ENCODE measurements around the gene WDFY3. TPM values are rescaled to one million over a fixed set of nuclear protein-coding genes. Genes with fewer than 3 reads are reported as not detected.

WDFY3 gene
- total RNA-seq, 1 donor, result 18.1 TPM

DNA sequence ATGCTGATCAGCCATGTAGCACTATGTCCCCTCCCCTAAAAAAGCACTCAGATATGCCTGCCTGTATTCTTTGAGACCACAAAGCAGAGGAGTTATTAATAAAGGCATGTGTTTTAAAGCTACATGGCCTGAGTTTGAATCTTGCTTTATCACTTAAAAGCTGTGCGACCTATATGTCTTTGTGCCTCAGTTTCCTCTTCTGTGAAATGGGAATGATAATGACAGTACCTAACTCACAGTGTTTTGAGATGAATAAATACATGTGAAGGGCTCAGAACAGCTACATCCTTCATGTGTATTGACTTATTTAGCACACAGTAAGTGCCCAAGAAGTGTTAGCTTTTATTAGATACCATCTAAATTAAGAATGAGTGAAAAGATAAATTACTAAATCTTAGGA, 180.0 kb downstream of the WDFY3 start:
- Histone ChIP-seq H3K4me1 (ENCODE audit: insufficient read depth, low read length) (no peaks in the 10 kb centered on the region), H3K4me3 (ENCODE audit: low read length) (no peak overlapping the region), H3K9me3 (ENCODE audit: low read depth, low read length) (no peaks in the 10 kb centered on the region), H3K27me3 (ENCODE audit: insufficient read depth, low read length) (no peaks in the 10 kb centered on the region)

DNA sequence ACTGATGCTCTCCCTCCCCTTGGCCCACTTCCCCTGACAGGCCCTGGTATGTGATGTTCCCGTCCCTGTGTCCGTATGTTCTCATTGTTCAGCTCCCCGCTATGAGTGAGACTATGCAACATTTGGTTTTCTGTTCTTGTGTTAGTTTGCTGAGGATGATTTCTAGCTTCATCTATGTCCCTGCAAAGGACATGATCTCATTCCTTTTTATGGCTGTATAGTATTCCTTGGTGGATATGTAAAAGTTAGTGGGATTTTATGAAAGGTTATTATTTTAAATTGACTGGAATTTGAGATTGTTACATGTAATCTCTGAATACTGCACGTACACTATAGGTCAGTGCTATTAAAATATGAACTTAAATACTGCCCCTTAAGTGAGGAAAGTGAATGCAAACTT, 184.0 kb downstream of the WDFY3 start:
- Histone ChIP-seq H3K27me3 (ENCODE audit: insufficient read depth, low read length) (no peaks in the 10 kb centered on the region), H3K4me1 (ENCODE audit: insufficient read depth, low read length) (no peaks in the 10 kb centered on the region), H3K9me3 (ENCODE audit: low read depth, low read length) (no peaks in the 10 kb centered on the region), H3K4me3 (ENCODE audit: low read length) (no peak overlapping the region)

DNA sequence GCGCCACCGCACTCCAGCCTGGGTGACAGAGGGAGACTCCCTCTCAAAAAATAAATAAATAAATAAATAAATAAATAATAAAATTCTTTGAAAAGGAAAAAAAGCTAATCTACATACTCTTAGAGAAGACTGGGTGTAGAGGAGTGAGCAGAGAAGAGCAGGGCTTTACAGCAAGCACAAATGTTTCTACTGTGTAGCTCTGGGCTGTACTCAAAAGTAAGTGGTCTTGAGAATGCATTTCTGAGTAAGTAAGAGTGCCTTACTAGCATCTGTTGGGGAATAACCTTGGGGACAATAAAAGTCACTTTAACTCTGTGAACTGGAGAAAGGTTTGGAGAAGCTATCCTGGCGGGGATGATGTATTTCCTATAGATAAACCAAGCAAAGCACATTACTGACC, 185.8 kb downstream of the WDFY3 start:
- Histone ChIP-seq H3K27me3 (ENCODE audit: insufficient read depth, low read length) (no peaks in the 10 kb centered on the region), H3K4me3 (ENCODE audit: low read length) (no peak overlapping the region), H3K9me3 (ENCODE audit: low read depth, low read length) (no peaks in the 10 kb centered on the region), H3K4me1 (ENCODE audit: insufficient read depth, low read length) (no peaks in the 10 kb centered on the region)

DNA sequence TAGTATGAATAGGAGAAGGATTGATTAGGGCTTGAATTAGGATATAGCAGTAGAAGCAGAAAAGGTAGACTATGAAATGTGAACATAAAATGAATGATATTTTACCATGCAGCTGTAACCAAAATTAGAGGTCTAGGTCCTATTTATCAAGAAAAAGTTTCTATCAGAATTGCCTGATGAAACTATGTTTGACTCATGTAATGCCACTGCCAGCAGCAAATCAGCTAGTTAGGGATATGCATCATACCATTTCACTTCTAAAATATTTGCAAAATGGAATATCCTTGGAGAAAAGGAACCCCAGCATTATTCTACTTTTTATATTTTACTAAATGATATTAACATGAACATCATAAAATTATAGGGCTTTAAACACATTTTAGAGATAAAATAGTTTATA, 188.4 kb downstream of the WDFY3 start:
- no peaks in the 10 kb centered on the region for H3K27me3 ChIP-seq (ENCODE audit: insufficient read depth, low read length)
- no peak overlapping the region for H3K4me3 ChIP-seq (ENCODE audit: low read length)
- no peaks in the 10 kb centered on the region for H3K4me1 ChIP-seq (ENCODE audit: insufficient read depth, low read length)
- H3K9me3 ChIP-seq (ENCODE audit: low read depth, low read length), result no peaks in the 10 kb centered on the region

DNA sequence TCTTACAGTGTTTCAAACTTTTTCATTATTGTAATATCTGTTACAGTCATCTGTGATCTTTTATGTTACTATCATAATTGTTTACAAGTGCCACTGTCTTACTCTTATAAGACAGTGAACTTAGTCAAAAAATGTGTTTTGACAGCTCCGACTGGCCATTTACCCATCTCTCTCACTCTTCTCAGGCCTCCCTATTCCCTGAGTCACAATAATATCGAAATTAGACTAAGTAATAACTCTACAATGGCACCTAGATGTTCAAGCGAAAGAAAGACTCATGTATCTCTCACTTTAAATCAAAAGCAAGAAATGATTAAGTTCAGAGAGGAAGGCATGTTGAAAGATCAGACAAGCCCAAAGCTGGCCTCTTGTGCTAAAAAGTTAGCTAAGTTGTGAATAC, 199.3 kb downstream of the WDFY3 start:
- no peak overlapping the region for H3K4me3 ChIP-seq (ENCODE audit: low read length)
- H3K9me3 ChIP-seq (ENCODE audit: low read depth, low read length), result no peaks in the 10 kb centered on the region
- no peaks in the 10 kb centered on the region for H3K4me1 ChIP-seq (ENCODE audit: insufficient read depth, low read length)
- no peaks in the 10 kb centered on the region for H3K27me3 ChIP-seq (ENCODE audit: insufficient read depth, low read length)

DNA sequence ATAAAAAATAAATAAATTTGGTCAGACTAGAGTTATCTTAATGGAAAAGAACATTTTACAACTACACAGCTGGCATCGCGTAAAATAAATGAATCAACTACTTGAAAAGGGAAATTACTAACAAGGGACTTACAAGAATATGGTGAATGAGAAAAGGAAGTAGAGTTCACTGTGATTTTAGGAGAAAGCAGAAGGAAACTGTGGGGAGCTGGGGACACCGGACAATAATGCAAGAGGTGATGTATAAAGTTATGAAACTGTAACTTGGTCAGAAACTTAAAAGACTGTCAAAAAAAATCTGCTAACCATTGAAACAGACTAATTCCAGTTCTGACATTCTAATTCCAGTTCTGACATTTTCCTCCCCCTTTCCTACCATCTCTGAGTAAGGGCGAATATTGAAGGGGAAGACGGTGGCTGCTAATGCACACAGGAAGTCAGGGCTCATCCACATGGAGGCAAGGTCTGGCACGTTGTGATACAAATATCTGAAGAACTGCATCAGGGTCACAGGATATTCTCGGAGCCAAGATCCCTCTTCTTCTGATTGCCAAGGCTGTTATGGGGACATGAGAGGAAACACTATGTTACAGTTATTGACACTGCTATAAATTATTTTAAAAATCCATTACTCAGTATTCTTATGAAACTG, 213.0 kb downstream of the WDFY3 start:
- Histone ChIP-seq H3K27me3 (ENCODE audit: insufficient read depth, low read length) (no peaks in the 10 kb centered on the region), H3K4me1 (ENCODE audit: insufficient read depth, low read length) (peaks cover 7% of the 10 kb centered on the region), H3K9me3 (ENCODE audit: low read depth, low read length) (no peaks in the 10 kb centered on the region), H3K4me3 (ENCODE audit: low read length) (no peak overlapping the region)

DNA sequence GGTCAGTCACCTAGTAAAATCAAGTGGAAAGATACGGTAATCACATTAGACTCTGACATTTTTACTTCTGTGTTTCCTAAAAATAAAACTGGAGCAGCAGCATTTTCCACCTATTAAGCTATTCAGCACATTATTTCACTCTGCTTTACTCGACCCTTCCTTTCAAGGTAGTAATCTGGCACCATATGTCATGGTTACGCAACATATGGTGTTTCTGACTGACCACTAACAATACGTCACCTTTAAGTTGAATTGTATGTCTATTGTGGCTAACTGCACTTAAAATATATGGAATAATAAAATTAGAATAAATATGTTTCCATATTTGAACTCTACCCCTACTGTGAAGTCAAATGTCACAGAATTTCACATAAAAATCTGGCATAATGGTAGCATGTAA, 214.8 kb downstream of the WDFY3 start:
- Histone ChIP-seq H3K4me1 (ENCODE audit: insufficient read depth, low read length) (peaks cover 7% of the 10 kb centered on the region), H3K9me3 (ENCODE audit: low read depth, low read length) (no peaks in the 10 kb centered on the region), H3K27me3 (ENCODE audit: insufficient read depth, low read length) (no peaks in the 10 kb centered on the region), H3K4me3 (ENCODE audit: low read length) (no peak overlapping the region)

DNA sequence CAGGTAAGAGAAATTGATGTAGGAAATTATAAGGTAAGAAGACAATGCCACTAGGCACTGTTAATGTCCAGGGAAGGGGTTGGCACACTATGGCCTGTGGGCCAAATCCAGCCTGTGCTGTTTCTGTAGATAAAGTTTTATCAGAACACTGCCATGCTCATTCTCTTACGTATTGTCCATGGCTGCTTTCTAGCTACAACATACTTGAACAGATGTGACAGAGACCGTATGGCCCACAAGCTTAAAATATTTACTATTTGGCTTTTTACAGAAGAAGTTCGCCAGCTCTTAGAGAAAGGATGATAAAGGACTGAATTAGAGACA, 215.6 kb downstream of the WDFY3 start:
- H3K9me3 ChIP-seq (ENCODE audit: low read depth, low read length), result no peaks in the 10 kb centered on the region
- no peak overlapping the region for H3K4me3 ChIP-seq (ENCODE audit: low read length)
- H3K27me3 ChIP-seq (ENCODE audit: insufficient read depth, low read length), result no peaks in the 10 kb centered on the region
- H3K4me1 ChIP-seq (ENCODE audit: insufficient read depth, low read length), result peaks cover 7% of the 10 kb centered on the region

DNA sequence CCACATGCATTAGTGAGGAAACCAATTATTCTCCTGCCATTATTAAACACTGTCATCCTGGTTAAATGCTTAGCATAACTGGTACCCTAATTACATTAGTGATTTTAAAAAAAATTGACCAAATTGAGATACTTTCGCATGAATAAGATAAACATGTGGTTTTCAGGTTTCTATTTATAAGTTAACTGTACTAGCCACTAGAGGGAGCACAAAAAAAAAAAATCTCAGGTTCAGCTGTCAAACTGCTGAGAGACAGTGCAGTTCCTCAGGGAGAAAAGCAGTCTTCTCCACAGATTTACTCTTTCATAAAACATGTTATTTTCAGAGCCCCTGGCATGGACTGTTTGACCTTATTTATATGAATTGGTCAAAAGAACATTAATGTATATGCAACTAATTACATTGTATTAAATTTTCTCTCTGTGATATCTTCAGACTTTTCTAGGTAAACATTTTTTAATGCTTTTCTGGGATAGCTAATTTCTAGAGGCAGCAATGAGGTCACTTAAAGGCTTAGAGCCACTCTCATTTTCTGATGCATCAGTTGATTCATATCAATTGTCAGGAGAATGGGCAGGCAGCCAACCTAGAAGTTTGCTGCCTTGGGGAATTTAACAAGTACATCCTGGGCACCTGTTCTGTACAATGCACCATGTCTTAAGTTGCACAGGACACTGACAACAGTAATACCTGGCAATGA, 216.1 kb downstream of the WDFY3 start:
- H3K9me3 ChIP-seq (ENCODE audit: low read depth, low read length), result no peaks in the 10 kb centered on the region
- H3K4me3 ChIP-seq (ENCODE audit: low read length), result no peak overlapping the region

DNA sequence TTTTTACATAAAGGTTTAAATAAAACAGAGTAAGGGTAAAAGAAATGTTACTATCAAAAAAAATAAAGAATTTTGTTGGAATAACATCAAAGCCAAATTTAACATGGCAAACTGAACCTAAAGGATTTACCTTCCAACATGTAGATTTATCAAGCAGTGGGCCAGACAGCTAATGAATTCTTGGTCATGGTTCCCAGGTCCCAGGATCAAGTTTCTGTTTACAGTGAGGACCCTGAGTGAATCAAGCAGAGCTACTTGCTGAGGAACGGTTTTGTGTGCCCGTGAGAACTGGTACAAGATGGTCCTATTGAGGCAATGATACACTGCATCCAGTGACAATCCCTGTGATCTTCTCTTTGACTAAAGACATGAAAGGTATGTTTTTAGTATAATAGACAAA, 226.4 kb downstream of the WDFY3 start:
- Histone ChIP-seq H3K4me3 (ENCODE audit: low read length) (no peak overlapping the region), H3K4me1 (ENCODE audit: insufficient read depth, low read length) (no peaks in the 10 kb centered on the region), H3K9me3 (ENCODE audit: low read depth, low read length) (no peaks in the 10 kb centered on the region), H3K27me3 (ENCODE audit: insufficient read depth, low read length) (no peaks in the 10 kb centered on the region)

More for the DNA sequence above, 216.1 kb downstream of the WDFY3 start:
- Histone ChIP-seq H3K4me1 (ENCODE audit: insufficient read depth, low read length) (peaks cover 7% of the 10 kb centered on the region), H3K27me3 (ENCODE audit: insufficient read depth, low read length) (no peaks in the 10 kb centered on the region)

DNA sequence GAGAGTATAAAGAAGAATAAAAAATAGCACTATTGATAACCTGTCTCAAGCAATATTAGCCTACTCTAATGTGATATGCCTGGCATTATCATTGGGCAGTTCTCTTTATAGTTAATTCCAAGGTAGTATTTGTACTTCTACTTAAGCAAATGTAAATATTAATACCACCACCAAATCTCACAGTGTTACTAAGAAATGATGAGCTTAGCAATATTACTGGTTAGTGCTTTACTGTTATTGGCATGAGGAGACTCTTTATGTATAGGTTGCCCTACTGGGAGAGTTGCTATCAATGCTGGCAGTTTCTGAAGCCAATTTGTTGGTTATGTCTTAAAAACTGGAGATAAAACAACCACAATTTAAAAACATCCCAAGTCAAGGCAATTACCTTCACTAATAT, 227.9 kb downstream of the WDFY3 start:
- Histone ChIP-seq H3K4me3 (ENCODE audit: low read length) (no peak overlapping the region), H3K9me3 (ENCODE audit: low read depth, low read length) (no peaks in the 10 kb centered on the region), H3K4me1 (ENCODE audit: insufficient read depth, low read length) (no peaks in the 10 kb centered on the region), H3K27me3 (ENCODE audit: insufficient read depth, low read length) (no peaks in the 10 kb centered on the region)

DNA sequence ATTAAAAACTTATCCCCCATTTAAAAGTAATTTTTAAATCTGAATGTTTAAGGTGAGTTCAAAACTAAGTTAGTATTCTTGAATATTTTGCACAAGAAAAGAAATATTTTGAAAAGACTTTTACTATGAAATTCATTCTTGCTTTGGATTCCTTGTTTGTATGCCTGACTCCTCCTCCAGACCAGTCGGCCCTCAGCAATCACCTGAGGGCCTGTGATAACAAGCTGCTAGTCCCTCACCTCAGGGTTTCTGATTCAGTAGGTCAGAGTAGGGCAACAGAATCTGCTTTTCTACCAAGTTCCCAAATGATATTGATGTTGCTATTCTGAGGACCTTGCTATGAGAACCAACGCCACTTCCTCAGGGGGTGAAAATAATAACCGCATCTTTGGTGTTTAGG, 228.8 kb downstream of the WDFY3 start:
- Histone ChIP-seq H3K4me1 (ENCODE audit: insufficient read depth, low read length) (no peaks in the 10 kb centered on the region), H3K4me3 (ENCODE audit: low read length) (no peak overlapping the region), H3K9me3 (ENCODE audit: low read depth, low read length) (no peaks in the 10 kb centered on the region), H3K27me3 (ENCODE audit: insufficient read depth, low read length) (no peaks in the 10 kb centered on the region)

DNA sequence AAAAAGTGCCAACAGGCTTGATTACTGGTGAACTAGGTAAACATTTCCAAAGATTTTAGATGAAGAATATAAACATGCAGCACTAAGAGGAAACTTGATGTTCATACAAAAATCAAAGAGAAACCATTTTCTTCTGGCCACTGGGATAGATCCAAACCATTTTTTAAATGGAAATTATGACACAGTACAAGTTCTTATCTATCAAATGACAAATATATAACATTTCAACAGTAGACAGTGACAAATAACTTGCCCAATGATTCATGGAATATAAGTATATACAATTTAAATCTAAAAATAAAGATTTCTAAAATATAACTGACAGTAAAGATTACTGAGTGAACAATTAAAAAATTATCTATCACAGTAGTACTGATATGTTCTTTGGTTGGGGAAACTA, 232.5 kb downstream of the WDFY3 start:
- Histone ChIP-seq H3K4me3 (ENCODE audit: low read length) (no peak overlapping the region), H3K4me1 (ENCODE audit: insufficient read depth, low read length) (no peaks in the 10 kb centered on the region), H3K9me3 (ENCODE audit: low read depth, low read length) (no peaks in the 10 kb centered on the region), H3K27me3 (ENCODE audit: insufficient read depth, low read length) (no peaks in the 10 kb centered on the region)

DNA sequence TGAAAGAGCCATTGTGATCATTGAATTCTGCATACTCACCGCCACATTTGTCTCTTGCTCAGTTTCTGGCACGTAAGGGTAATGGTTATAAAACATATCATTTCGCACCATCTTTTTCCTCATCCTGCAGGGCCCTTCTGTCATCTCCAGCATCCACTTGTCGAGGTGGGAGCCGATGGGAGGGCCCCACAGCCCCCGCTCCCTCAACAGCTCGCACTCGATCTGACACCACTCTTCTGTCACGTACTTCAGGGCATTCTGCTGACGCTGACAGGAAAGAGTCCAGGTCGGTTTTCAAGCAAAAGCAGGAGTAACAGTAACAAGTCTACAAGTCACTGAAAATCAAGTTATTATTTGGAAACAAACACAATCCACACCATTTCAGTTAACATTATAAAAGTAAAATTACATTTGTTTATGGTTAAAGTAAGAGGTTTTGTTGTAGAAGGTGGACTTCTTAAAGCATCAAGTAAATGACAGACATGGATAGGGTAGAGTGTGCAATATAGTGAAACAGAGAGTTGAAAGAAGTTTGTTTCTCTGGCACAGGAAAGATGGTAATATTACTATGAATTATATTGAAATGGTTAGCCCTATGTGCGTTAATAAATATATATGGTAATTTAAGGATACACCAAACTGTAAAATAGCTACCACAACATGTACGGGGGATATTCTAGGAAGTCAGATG, 233.0 kb downstream of the WDFY3 start:
- H3K4me3 ChIP-seq (ENCODE audit: low read length), result no peak overlapping the region
- H3K4me1 ChIP-seq (ENCODE audit: insufficient read depth, low read length), result no peaks in the 10 kb centered on the region
- H3K27me3 ChIP-seq (ENCODE audit: insufficient read depth, low read length), result no peaks in the 10 kb centered on the region
- H3K9me3 ChIP-seq (ENCODE audit: low read depth, low read length), result no peaks in the 10 kb centered on the region

DNA sequence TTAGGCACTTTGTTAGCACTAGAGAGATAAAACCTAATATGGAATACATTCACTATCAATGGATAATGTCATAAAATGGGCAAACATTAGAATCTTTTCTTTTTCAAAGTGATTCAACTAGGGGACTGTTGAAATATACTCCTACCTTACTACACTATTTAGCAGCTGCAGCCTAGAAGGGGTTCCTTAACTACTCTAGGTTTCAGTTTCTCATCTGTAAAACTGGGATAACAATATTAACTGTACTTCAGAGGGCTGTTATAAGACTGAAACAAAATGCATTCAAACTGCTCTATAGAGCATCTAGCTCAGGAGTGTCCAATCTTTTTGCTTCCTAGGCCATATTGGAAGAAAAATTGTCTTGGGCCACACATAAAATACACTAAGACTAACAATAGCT, 236.1 kb downstream of the WDFY3 start:
- no peaks in the 10 kb centered on the region for H3K27me3 ChIP-seq (ENCODE audit: insufficient read depth, low read length)

DNA sequence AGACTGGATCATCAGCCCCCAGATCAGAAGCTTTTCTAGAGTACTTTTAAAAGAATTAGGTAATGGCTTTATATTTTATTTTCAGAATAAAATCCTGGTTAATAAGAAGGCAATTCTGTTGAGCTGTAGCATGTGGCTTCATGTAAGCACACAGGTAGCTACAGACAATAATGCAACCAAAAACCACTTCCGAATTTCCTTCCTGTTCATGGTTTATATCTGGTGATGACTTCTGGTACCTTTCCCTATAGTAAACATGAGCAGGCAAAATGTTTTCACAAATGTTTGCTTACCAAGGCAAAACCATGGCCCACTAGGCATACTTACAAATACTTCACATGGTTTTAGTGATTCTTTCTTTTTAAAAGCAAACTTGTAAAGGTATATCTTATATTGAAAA, 239.0 kb downstream of the WDFY3 start:
- Histone ChIP-seq H3K4me1 (ENCODE audit: insufficient read depth, low read length) (no peaks in the 10 kb centered on the region), H3K27me3 (ENCODE audit: insufficient read depth, low read length) (no peaks in the 10 kb centered on the region), H3K4me3 (ENCODE audit: low read length) (no peak overlapping the region), H3K9me3 (ENCODE audit: low read depth, low read length) (no peaks in the 10 kb centered on the region)

More for the DNA sequence above, 236.1 kb downstream of the WDFY3 start:
- Histone ChIP-seq H3K4me1 (ENCODE audit: insufficient read depth, low read length) (no peaks in the 10 kb centered on the region), H3K4me3 (ENCODE audit: low read length) (no peak overlapping the region), H3K9me3 (ENCODE audit: low read depth, low read length) (no peaks in the 10 kb centered on the region)

All from mononuclear cell (primary cell).